Measurements from ENCODE around the gene OXLD1.

The OXLD1 gene

DNA sequence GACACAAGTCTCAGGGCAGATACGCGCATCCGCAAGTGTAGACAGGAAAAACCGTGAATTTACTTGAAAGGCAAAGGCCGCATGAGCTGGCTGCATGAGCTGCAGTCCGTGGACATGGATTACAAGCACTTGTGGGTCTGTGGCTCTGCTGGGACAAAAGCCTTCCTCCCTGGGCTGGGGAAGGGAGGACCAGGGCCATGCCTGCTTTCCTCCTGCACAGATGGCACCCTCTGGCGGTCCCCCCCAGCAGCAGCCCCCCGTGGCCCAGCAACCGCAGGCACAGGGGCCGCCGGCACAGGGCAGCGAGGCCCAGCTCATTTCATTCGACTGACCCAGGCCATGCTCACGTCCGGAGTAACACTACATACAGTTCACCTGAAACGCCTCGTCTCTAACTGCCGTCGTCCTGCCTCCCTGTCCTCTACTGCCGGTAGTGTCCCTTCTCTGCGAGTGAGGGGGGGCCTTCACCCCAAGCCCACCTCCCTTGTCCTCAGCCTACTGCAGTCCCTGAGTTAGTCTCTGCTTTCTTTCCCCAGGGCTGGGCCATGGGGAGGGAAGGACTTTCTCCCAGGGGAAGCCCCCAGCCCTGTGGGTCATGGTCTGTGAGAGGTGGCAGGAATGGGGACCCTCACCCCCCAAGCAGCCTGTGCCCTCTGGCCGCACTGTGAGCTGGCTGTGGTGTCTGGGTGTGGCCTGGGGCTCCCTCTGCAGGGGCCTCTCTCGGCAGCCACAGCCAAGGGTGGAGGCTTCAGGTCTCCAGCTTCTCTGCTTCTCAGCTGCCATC lies 35.1 kb upstream of the OXLD1 start:
- DNase-seq: no peak

DNA sequence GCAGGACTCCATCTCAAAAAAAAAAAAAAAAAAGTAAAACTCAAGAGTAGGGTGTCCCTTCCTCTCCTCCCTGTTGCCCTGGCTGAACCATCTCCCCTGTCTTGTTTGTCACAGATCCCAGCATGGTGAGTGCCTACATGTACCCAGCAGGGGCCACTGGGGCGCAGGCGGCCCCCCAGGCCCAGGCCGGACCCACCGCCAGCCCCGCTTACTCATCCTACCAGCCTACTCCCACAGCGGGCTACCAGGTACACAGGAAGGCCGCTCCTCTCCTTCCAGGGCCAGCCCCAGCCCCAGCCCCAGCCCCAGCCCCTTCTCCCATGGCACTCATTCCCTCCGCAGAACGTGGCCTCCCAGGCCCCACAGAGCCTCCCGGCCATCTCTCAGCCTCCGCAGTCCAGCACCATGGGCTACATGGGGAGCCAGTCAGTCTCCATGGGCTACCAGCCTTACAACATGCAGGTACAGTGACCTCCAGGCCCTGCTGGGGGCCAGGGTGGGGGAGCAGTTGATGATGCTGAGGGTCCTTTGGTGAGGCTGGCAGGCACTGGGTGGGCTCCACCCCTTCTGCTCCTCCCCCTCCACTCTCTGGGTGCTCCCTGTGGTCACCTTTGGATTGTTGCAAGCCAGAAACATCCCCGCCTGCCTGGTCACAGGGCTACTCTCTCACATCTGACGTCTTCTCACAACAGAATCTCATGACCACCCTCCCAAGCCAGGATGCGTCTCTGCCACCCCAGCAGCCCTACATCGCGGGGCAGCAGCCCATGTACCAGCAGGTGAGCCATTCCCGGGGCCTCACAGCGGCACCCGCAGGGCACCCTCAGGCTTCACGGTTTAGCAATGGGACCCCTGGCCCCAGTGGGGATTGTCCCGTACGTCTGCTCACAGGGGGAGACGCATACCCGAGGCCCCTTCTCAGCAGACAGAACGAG lies 34.2 kb upstream of the OXLD1 start:
- DNase-seq: no peak

DNA sequence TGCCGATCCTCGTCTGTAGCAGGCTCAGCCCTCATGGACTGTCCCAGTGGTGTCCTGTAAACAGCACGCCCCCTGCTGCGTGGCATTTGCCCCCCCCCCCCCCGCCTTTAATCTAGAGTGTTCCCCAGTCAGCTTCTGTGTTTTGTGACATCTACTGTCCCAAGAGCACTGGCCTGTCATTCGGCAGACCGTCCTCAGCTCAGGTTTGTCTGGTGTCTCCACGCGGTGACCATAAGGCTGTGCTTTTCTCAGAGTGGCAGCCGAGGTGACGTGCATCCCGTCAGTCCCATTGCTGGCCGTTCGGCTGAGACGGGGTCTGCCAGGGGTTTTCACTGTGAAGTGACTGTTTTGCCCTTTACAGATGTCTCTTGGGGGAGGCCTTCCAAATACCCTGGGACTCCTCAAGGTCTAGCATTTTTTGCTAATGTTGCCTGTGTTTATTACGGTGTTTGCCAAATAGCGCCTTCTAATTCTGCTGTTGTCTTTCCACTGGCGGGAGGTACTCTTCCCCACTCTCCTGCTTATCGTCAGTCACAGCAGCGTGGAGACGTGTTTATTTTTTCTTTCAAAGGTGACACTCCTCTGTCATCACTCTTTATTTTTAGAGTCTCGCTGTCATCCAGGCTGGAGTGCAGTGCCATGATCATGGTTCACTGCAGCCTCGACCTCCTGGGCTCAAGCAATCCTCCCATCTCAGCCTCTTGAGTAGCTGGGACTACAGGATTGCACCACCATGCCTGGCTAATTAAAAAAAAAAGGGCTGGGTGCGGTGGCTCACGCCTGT lies 31.0 kb upstream of the OXLD1 start:
- no peak for DNase-seq

DNA sequence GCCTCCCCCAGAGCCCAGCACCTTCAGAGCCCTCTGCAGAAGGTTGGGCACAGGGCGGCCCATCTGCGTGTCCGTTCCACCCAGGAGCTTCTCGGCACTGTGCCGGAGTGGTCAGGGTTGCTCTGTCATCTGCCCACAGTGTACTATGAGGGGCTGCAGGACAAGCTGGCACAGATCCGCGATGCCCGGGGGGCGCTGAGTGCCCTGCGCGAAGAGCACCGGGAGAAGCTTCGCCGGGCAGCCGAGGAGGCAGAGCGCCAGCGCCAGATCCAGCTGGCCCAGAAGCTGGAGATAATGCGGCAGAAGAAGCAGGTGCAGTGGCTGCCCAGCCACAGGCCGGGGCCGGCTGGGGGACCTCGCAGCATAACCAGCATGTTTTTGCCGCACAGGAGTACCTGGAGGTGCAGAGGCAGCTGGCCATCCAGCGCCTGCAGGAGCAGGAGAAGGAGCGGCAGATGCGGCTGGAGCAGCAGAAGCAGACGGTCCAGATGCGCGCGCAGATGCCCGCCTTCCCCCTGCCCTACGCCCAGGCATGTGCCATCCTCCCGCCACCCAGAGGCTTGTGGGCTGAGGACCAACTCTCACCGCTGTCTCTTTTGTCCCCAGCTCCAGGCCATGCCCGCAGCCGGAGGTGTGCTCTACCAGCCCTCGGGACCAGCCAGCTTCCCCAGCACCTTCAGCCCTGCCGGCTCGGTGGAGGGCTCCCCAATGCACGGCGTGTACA lies 30.0 kb upstream of the OXLD1 start:
- DNase-seq: peak; percentile 77

DNA sequence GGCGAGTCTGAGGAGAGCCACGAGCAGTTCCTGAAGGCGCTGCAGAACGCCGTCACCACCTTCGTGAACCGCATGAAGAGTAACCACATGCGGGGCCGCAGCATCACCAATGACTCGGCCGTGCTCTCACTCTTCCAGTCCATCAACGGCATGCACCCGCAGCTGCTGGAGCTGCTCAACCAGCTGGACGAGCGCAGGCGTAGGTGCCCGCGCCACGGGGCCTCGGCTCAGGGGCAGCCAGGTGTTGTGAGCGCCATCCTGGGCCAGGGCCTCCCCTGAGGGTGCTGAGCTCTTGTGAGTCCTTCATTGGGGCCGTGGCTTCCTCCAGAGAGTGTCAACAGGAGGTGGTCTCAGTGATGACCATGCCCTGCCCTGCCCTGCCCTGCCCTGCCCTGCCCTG lies 29.4 kb upstream of the OXLD1 start:
- no peak for DNase-seq

DNA sequence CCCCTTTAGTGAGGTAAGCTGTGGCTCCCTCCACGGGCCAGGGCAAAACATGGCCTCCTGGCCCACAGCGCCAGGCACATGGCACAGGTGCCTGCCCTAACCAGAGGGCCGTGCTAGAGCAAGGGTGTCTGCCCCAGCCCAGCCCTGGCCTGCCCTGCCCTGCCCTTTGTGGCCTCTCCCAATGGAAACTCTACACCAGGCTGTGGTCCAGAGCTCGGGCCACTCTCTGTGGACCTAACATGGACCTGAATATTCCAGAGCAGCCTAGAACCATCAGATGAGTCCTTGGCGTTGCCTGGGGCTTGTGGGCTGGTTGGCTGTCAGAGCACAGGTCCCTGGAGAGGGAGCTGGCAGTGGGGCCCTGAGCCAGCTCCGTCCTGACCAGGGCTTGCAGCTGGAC lies 28.8 kb upstream of the OXLD1 start:
- no peak for DNase-seq

DNA sequence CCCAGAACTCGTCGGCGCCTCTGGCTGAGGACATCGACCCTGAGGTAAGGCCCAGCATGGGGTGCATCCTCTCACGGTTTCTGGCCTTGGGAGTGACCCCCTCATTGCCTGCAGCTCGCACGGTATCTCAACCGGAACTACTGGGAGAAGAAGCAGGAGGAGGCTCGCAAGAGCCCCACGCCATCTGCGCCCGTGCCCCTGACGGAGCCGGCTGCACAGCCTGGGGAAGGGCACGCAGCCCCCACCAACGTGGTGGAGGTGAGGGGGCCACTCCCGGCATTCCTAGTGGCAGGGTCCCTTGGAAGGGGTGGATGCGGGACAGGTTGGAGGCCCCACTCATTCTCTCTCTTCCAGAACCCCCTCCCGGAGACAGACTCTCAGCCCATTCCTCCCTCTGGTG lies 28.4 kb upstream of the OXLD1 start:
- no peak for DNase-seq

DNA sequence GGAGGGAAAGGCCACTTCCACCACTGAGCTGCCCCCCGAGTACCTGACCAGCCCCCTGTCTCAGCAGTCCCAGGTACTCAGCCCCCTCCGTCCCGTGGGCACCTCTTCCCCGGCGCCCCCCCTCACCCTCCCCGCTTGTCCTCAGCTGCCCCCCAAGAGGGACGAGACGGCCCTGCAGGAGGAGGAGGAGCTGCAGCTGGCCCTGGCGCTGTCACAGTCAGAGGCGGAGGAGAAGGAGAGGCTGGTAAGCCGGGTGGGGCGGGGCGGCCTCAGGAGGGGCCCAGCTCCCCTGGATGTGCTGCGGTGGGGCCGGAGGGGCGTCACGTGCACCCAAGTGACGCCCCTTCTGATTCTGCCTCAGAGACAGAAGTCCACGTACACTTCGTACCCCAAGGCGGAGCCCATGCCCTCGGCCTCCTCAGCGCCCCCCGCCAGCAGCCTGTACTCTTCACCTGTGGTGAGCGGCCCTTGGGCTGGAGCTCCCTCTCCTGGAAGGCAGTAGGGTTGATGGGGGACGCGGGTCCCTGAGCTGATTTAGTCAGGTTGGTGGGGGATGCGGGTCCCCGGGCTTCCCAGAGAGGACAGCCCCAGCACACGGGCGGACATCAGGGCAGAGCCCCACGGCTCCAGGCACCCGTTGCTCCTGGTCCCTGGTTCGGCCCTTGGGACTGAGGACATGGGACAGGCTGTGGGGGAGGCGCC lies 27.3 kb upstream of the OXLD1 start:
- DNase-seq: no peak

DNA sequence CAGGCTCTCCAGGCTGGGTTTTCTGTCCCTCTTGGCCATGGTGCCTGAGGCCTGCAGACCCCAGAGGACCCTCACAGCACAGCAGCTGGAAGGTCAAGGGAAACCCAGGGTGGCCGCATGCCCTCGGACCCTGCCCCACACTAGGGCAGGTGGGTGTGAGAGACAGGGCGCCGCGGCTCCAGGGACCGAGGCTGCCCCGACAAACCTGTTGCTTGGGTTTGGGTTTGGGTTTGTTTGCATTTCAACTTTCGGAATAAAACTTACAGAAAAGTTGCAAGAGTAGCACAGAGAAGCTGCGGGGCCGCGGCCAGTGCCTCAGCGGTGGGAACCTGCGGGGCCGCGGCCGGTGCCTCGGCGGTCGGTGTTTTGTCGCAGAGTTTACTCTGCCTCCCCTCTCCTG lies 25.2 kb upstream of the OXLD1 start:
- DNase-seq: no peak

DNA sequence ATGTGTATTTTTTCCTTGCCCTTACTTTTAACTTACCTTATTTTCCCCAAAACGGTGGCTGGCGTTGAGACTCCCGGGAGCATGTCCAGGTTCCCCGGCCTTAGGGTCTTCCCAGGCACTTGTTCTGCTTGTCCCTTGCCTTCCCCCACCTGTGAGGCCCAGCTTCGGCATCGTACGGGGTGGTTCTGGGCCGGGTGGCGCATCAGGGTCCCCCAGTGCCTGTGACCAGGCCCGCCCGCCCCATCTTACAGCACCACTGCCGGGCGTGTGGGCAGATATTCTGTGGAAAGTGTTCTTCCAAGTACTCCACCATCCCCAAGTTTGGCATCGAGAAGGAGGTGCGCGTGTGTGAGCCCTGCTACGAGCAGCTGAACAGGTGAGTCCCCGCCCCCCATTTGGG lies 24.8 kb upstream of the OXLD1 start:
- DNase-seq: no peak

DNA sequence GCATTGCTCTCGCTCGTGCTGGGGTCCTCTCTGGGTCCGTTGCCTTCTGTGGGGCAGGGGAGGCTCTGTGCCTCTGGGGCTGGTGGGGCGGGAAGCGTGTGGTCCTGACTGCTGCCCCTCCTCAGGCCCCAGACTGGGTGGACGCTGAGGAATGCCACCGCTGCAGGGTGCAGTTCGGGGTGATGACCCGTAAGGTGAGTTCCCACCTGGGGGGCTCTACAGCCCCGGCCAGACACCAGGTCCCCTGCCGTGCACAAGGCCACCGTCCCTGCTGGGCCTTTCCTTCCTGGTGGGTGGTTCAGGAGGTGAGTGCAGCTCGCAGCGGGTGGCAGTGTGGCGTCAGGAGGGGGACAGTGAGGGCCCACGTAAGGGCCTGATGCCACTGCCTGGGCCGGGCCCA lies 24.1 kb upstream of the OXLD1 start:
- no peak for DNase-seq

DNA sequence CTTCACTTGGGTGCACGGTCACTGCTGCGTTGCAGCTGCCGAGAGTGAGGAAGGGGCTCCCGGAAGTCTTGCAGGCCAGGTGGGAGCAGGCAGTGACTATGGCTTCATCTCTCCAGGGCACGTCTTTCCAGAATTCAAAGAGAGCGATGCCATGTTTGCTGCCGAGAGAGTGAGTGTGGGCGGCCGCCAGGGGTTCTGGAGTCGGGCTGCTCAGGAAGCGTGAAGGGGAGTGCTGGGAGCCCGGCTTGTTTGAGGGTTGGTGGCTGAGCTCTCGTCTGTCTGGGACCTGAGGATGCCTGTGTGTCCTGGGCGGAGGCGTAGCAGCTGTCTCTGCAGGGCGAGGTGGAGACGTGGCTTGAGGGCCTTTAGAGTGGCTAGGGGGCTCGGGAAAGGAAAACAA lies 23.7 kb upstream of the OXLD1 start:
- DNase-seq: peak; percentile 16

DNA sequence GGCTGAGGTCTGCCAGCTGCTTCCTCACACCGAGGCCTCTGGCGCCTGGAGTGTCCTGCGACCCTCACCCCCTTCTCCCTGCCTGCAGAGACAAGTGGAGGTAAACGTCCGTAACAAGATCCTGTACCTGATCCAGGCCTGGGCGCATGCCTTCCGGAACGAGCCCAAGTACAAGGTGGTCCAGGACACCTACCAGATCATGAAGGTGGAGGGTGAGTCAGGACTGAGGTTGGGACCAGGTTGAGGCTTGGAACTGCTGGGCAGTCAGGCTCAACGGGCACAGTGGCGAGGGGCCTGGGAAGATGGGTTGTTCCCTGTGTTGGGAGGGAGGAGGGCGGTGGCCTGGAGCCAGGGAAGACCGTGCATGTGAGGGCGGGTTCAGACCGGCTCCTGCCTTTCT lies 22.2 kb upstream of the OXLD1 start:
- no peak for DNase-seq

DNA sequence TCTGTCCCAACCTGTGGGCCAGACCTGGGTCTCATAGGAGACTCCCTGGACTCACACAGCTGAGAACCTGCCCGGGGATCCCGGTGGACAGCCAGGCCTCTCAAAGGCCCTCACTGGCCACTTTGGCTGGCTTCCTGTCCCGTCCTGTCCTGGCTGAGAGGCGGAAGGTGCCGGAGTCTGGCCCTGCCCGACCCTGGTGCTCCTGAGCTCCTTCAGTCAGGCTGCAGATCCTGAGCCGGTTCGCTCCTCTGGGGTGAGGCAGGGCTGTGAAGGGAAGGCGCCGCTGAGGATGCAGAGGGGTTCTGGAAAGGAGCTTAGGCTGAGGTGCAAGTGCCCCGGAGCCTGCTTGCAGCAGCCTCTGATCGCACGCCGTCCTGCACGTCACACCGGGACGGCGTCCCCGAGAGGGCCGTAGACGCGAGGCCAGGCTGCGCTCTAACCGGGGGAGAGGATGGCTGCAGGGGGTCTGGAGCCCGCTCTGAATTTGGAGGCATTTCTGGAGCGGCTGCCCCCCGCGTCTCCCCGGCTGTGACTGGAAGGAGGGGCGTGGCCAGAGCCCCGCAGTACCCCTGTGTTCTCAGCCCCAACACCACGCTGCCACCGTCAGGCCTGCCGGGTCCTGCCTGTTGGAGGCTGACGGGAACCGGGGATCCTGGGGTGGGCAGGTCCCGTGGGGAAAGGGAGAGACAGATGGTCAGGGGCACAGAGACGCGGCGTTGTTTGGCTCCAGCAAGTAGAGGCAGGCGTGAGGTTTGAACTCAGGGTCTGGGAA lies 21.6 kb upstream of the OXLD1 start:
- peak; percentile 89 for DNase-seq

DNA sequence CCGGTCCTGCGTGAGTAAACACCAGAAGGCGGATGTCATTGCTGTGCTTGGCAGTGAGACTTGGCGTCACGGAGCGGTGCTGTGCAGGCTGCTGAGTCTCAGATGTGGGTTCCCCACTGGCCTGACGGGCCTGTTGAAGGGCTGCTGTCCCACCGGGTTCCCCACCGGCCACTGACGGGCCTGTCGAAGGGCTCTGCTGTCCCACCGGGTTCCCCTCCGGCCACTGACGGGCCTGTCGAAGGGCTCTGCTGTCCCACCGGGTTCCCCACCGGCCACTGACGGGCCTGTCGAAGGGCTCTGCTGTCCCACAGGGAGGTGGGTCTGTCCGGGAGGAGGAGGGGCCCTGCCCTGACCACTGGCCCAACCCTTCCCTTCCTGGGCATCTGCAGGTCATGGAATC lies 20.2 kb upstream of the OXLD1 start:
- DNase-seq: no peak

DNA sequence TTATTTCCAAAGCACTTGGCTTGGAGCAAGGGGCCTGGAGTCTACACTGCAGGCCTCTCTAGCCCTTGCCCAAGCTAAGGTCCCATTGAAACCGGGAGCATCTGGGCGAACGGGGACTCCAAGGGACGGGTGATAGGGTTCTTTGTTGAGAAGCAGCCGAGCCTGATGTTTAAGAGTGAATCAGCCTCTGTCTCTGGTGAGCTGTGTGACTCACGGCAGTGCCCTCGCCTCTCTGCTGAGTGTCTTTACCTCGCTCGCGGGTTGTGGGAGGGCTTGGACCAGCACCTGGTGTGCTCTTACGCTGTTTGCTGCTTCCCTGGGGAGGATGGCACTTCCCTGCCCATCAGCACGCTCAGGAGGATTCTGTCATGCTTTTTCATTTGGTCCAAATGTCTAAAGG lies 18.7 kb upstream of the OXLD1 start:
- DNase-seq: no peak

DNA sequence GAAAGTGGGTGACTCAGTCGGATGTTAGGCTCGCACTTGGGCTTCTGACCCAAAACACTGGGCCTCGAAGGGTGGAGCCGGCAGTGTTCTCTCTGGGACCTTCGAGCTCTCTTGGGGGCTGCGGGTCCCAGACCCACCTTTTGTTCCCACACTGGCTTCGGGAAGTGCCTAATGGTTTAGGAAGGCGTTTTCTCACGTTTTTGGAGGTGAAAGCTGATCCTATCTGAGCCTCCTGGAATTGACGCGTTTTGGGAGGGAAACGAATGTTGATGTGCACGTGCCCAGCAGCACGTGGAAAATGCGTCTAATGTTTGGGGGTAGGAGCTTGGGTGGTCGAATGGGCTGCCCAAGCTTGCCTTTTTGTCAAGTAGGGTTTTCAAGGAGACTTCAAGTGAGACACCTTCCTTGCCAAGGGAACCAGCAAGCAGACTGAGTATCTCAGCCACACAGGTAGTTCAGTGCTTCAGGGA lies 18.1 kb upstream of the OXLD1 start:
- DNase-seq: no peak

DNA sequence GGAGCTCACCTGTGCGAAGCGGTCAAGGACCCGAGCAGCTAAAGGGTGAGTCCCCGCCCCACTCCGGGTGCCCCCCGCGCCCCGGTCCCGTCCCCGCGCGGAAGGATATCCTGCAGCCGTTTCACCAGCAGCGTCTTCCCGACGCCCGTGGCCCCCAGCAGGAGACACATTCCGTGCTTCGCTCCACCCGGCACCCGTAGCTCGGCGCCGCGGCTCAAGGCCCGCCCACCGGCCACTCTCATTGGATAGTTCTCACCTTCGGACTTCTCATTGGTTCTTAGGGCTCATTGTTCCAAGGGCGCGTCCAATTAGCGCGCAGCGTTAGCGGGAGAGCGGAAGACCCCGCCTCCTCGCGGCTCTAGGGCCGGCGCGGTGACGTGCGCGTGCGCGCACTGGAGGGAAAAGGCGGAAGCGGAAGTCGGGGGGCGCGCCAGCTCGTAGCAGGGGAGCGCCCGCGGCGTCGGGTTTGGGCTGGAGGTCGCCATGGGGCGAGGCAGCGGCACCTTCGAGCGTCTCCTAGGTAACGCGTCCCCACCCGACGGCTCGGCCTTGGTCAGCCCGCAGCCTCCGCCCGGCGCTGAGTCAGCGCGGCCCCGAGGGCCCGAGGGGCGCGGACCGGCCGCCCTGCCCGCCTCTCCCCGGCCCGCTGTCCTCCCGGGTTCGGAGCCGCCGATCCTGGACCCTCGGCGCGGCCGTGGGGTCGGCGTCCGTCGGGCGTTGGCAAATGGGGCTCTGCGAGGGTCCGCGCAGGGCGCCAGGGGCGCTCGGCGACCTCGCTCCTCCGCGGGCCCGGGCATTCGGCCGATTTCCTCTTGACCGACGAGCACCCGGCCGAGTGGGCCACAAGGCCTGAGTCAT lies 17.4 kb upstream of the OXLD1 start, which contains the start of the genes ARL16 and HGS:
TSS of gene ARL16 (minus strand) at position 214 of the 858 bp plus-strand sequence. CDS start at position 170, 44 bp downstream.
TSS of gene HGS (plus strand) at position 428 of the 858 bp plus-strand sequence. CDS start at position 484, 56 bp downstream.
- DNase-seq: peak; percentile 98

DNA sequence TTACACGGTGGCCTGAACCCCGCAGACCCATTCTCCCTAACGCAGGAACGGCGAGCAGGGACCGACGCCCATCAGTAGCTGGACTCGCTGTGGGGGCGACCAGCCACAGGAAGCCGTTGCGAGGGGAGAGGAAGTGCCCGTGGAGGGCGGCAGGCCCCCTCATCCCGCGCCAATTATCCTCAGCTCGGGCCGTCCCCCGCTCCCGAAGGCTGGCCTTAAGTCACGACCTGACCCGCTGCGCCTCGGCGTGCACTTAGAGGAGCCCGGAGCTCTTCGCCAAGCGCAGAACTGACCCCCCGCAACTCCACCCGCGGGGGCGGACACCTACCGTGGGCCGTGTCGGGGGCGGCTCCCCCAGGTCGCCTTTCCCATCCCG lies 16.8 kb upstream of the OXLD1 start:
- DNase-seq: no peak
